GM19372 (cell line): ENCODE results near the gene ASTE1.
"Not testable (repeated sequence)": the region's sequence is repeated elsewhere in the genome, so short reads cannot be mapped to it uniquely, and the experiment has no call there.

Experiments used
- ATAC-seq: cut with Tn5 transposase; IDR thresholded peaks from one replicate; pipeline ENCODE4 v1.9.1; 2021; ENCODE audit warnings: mild to moderate bottlenecking, low read depth, moderate library complexity; ENCODE audit not compliant: unreplicated experiment

Gene ASTE1, protein sequence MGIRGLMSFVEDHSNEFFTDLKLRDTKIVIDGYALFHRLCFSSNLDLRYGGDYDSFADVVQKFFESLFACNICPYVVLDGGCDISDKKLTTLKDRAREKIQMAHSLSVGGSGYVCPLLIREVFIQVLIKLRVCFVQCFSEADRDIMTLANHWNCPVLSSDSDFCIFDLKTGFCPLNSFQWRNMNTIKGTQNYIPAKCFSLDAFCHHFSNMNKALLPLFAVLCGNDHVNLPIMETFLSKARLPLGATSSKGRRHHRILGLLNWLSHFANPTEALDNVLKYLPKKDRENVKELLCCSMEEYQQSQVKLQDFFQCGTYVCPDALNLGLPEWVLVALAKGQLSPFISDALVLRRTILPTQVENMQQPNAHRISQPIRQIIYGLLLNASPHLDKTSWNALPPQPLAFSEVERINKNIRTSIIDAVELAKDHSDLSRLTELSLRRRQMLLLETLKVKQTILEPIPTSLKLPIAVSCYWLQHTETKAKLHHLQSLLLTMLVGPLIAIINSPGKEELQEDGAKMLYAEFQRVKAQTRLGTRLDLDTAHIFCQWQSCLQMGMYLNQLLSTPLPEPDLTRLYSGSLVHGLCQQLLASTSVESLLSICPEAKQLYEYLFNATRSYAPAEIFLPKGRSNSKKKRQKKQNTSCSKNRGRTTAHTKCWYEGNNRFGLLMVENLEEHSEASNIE

DNA sequence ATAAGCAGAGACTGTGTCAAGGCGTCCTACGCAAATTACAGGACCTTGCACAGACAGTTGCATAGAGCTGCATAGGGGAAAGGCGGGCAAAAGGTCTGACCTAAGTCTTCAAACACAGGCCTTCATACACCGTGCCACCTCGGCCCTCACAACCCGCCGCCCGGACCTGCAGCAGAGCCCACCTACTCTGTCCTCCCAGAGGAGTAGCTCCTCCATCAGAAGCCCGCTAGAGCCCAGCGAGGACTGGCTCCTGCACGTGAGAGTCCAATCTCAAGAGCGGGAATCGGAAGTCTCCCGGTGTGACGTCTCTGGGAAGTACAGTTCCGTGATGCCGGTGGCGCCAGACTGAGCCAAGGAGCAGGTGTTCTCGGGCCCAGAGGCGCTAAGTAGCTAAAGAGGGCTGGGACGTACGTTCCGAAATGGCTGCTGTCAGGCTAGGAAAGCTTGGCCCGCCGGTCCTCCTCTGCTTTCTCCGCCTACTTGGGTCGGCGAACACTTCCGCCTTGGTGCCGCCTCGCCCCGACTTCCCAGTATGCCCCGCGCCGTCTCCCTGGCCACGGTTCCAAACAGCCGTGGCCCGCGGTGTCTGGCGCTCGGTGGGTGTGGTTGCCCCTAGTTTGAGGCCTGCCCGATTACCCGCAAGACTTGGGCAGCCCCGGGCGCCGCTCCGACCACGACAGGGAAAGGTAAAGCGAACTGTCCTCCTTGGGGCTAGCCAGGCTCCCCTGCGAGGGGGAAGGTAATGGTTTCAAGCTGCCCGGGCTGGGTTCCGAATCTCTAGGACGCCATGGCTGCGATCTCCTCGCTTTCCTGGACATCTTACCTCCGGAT lies at the start of gene ASTE1, which contains the start of gene NEK11:
ASTE1 (minus strand) TSS at position 505 of the 831 bp plus-strand sequence. CDS start 1,519 bp downstream, outside the sequence.
NEK11 (plus strand) TSS at position 557 of the 831 bp plus-strand sequence. CDS start 2,832 bp downstream, outside the sequence.
- ATAC-seq, result peak; percentile 98

DNA sequence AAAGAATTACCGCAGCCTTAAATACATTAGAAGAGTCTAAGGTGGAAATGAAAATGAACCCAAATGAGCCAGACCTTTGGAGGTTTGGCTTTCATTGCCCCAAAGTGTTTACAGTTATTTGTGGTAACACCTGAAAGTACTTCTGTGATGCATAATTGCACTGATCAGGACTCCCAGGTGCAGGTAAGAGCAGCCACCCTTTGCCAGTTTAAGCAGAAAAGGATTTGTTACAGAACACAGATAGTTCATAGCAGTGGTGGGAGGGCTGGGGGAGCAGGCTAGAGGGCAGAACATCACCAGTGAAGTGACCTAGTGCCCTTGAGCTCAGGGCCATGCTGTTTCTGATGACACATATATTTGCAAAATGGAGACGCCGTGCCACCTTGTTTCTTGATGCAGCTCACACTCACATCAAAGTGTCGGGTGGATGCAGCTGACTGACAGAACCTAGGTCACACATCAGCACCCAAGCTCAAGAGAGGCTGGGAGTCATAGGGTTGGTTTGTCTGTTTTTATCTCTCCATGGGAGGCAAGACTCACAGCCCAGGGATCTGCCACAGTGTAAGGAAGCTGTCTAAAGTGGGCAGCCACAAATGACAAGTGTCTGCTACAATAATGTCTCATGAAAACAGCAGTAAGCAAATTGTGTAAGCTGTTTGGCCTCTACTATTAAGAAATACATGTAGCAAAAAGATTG lies 49.2 kb upstream of the ASTE1 start:
- ATAC-seq, result peak; percentile 60

DNA sequence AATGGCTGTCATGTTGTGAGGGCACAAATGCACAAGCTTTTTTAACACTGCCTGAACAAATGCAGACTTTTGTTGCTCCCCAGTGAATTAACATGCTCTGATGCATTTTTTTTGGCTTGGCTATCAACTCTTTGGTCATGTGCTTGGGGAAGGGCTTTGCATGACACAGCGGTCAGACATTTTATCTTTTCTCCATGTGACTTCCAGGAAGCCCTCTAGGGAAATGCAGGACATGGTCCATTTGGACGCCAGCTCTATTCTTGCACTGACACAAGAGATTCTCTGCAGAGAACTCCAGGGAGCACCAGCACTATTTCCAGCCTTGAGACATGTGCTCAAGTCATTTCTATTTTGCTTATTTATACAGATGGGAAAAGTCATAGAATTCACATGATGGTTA lies 46.2 kb upstream of the ASTE1 start:
- ATAC-seq, result no peak

DNA sequence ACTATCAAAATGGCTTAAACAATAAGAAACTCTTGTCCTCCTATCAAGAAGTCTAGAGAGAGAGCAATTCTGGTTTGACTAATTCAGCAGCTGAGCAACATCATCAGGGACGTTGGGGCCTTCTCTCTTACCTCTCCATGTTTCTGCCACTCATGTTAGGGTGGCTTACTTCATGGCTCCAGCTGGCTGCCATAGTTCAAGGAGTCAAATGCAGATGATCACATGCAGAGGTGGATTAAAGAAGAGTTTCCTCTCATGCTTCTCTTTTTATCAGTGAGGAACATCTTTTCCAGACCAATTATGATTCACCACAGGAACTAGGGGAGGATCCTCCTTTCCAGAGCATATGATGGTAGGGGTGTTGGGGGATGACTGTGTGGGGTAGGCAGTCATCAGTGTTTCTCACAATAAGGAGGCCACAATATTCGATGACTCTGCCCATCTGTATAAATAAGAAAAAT lies 45.5 kb upstream of the ASTE1 start:
- ATAC-seq, result no peak

DNA sequence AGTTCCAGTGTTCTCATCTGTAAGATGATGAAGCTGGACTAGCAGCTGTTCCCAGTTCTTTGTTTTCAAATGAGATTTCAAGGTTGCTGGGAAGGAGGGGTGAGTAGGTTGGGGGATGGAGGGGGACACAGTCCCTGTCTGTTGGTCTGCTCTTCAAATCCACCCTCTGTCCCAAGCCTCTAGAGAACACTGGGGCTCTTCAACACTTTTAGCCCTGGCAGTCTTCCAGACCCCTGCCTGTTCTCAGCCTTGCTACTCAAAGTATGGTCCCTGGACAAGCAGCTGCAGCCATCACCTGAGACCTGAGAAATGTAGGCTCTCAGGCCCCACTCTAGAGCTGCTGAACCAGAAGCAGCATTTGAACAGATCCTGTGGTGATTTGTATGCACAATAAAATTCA lies 41.4 kb upstream of the ASTE1 start:
- no peak for ATAC-seq

DNA sequence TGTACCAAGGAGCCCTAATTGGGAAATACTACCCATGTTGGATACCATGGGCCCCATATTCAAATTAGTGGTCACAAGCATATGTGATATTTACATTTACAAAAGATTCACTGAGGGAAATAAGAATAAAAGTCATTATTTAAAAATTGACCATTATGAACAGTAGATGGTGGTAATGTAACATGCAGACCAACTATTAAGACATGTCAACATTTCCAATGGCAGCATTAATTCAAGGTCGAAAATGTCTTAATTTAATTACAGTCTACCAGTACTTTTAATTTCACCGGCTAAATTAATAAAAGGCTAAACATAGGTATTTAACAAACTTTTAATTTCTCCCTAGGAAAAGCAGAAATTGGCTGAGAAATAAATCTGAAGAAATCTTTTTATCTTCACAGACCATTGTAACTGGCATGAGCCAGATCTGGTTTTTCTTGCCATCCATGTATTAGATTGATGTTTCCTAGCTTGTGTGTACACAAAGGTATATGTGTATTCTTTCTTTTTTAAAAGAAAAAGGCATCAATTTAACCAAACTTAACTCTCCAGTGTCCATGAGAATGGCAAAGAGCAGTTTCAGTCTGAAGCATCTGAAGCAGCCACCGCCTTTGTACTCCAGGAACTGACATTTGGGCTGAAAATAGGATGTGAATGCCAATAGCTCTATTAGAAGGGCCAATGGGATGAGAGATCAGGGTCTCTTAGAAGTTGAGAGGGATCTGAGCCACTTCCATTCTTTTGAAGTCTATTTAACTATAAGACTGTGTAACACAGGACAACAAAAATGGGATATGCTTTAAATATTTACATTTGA lies 26.6 kb upstream of the ASTE1 start:
- ATAC-seq, result no peak

DNA sequence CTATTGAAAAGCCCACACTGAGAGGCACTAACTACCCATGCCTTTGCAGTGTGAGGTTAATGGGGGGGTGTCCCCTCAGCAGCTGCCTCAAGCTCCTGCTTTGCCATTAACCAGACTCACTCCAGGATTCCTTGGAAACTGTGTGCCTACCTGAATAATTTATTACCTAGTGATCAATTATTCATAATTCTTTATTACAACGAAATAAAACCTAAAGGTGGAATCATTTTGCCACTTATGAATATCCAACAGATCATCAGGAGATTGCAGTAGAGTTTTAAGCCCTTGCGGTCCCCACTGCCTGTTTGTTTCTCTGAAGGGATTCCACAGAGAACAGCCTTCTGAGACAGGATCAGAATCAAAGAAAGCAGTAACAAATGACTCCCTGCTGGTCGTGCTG lies 23.4 kb upstream of the ASTE1 start:
- no peak for ATAC-seq

DNA sequence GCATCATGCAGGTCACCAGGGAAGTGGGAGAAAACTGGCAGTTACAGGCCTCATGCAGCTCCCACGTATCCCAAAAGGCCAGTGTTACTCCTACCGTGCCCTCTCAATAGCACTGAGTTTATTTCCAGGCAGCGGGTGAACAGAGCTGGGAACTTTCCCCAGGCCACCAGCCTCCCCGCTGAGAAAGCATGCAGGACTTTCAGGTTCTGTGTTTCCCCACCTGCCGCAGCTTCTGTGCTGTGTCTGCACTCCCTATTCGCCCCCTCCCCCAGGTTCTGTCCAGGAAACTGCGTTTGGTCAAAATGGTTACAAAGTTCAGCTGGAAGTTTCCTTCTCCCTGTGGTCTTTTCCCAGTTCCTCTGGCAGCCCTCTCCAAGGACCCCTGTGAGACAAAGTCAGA lies 21.4 kb upstream of the ASTE1 start:
- ATAC-seq, result no peak

DNA sequence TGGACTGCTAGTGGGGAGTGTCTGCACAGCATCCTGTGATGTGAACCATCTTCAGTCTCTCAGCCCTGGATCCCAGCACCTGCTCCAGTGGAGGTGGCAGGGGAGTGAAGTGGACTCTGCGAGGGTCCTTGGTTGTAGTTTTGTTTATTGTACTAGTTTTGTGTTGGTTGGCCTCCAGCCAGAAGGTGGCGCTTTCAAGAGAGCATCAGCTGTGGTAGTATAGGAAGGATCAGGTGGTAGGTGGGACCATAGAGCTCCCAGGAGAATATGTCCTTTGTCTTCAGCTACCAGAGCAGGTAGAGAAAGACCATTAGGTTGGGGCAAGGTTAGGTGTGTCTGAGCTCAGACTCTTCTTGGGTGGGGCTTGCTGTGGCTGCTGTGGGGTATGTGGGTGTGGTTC lies 21.0 kb upstream of the ASTE1 start:
- no peak for ATAC-seq

DNA sequence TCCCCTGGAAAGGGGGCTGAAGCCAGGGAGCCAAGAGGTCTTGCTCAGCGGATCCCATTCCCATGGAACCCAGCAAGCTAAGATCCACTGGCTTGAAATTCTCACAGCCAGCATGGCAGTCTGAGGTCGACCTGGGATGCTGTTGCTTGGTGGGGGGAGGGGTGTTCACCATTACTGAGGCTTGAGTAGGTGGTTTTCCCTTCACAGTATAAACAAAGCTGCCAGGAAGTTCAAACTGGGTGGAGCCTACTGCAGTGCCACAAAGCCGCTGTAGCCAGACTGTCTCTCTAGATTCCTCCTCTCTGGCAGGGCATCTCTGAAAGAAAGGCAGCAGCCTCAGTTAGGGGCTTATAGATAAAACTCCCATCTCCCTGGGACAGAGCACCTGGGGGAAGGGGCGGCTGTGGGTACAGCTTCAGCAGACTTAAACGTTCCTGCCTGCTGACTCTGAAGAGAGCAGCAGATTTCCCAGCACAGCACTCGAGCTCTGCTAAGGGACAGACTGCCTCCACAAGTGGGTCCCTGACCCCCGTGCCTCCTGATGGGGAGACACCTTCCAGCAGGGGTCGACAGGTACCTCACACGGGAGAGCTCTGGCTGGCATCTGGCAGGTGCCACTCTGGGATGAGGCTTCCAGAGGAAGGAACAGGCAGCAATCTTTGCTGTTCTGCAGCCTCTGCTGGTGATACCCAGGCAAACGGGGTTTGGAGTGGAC lies 15.8 kb upstream of the ASTE1 start:
- not testable (repeated sequence) for ATAC-seq

DNA sequence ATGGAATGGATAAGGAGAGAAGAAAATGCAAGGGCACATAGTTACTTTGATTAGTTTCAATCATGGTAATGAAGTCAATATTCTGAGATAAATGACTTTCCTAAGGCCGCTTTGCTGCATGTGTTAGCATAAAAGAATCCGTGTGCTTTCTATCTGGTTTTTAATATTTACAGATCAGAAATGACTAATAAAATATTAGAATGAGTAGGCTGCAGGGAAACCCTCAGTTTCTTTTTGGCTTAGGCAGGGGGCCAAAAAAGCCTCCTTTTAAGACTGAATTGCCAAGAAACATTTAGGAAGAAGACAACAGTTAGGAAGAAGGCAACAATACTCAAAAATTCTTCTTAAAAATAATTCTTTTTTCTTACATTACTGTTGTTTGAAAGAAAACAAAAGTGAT lies 11.7 kb upstream of the ASTE1 start:
- ATAC-seq, result no peak

DNA sequence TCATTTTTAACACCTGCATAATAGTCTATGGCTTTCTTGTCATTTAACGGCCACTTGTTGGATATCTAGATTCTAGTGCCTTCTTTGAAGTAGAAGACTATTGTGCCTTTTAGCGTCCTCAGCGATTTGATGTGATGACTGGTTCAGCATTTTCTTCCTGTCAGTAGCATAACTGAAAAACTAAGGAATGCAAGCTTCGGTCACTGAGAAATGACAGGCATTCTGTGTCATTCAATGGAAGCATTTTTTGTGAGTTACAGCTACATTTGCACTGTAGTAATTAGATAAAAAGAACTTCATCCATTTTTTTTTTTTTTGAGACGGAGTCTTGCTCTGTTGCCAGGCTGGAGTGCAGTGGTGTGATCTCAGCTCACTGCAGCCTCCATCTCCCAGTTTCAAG lies 10.4 kb upstream of the ASTE1 start:
- no peak for ATAC-seq

DNA sequence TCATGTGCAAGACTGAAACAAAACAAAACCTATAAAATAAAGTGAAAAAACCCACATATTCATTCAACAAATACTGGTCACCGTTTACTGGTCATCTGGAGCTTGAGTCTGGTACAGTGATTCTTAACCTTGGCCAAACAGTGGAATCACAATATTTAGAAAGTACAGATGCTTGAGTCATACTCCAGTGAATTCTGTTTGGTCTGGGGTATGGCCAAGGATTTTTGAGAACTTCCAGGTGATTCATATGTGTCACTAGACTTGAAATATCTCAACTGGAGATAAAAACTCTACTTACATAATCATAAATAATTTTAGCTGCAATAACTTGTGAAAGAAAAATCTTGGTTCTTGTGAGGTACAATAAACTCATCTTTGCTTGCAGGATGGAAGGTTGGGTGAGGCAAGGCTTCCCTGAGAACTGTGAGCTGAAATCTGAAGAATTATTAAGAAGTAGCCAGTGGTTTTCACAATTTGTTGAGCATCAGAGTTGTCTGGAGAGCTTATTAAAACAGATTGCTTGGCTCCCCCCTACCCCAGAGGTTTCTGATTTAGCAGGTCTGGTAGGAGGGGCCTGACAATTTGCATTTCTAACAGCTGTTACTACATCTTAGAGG lies 9.7 kb upstream of the ASTE1 start:
- ATAC-seq, result no peak

DNA sequence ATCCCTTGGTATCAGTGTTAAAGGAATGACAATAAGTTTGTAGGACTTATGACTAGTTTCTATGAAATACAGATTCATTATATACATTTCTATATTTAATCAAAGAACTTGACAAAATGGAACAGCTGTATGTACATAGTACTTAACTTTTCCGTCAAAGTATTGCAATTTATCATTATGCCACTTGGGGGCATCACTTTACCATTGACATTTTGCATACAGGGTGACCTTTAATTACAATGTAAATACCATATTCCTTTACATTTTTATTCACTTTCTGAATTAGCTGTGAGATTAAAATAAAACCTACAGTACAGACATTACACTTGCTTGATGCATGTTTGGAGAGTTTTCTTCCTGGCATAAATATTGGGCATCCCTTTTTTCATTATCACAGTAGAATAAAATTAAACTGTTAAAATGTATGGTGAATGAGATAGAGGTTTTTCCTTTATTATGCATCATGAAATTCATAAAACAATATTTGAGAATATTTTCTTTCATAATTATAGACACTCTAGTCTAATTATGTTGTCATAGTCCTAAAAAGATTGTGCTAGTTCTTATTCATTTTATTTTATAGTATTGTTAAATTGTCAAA lies 7.0 kb upstream of the ASTE1 start:
- ATAC-seq, result no peak

DNA sequence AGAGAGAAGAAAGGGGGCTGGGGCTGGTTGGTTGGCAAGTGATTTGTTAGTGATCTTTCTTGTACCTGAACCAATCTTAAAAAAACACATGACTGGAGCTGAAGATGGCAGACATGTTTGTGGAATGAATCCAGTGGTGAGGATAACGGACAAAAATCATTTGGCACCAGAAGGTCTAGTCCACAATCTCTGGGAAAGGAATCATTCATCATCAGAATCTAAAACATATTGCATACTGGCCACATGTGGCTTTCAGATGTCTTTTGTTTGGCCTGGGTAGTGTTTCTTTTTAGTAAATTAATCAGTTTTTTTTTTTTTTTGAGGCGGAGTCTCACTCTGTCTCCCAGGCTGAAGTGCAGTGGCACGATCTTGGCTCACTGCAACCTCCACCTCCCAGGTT lies 5.0 kb upstream of the ASTE1 start:
- no peak for ATAC-seq

DNA sequence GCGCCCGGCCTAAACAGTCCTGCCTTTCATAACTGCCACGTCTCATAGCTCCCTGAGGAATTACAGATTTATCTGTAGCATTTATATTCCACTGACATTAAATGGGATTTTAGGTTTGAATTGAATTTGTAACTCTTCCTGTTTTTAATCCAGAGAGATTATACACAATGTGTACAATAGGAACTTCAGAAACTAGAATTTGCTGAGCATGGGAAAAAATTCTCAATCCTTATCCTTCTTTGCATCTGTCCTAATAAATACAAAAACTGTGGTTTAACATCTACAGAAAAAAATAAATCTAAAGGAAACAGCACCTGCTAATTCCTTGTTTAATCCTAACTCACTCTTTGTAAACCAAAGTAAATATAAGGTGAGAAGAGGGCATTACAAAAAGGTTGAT lies 2.2 kb upstream of the ASTE1 start:
- ATAC-seq, result no peak

DNA sequence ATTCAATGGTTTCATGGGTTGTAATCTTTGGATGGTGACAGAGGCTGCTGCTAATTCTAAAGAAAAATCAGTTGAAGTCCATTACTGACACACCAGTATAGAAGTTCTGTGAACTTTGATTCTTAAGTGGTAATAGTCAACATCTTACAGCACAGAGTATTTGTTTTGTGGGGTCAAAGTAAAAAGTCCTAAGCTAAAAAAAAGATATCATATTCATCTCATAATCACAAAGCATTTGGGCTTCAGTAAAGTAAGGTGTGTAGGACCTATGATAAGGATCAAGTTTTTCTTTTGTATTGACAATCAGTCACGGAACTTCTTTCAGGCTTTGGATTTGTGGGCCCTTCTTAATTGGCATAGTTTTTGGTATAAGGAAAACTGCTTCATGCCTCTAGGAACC lies 1.1 kb downstream of the ASTE1 start:
- no peak for ATAC-seq

DNA sequence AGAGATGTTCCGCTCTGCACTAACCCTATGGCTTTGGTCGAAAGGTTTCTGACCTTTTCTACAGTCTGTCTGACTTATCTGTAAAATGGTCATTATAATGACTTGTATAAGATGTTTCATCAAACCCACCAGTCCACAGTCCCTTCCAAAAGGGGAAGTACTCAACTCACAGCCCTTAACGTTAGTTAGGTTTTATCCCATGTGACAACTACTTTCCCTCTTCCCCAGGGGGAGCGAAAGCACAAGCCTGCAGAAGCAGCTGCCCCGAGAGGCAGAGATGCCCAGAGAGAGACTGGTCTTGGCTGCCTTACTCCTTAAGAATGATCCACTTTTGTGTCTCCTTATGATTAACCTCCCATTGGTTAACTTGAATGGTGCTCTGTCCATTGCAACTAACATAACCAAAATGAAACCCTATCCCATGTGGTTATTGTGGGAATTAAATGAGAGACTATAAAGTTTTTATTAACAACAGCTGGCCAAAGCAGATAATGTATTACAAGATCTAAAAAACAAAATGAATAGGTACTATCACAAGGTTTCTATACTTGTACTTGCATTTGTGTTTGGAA lies 6.4 kb downstream of the ASTE1 start:
- ATAC-seq, result no peak
